Measurements from ENCODE around the gene NCBP2L.
A peak's percentile ranks its signal among the peaks of the same experiment; 100 is the strongest.

Gene NCBP2L

DNA sequence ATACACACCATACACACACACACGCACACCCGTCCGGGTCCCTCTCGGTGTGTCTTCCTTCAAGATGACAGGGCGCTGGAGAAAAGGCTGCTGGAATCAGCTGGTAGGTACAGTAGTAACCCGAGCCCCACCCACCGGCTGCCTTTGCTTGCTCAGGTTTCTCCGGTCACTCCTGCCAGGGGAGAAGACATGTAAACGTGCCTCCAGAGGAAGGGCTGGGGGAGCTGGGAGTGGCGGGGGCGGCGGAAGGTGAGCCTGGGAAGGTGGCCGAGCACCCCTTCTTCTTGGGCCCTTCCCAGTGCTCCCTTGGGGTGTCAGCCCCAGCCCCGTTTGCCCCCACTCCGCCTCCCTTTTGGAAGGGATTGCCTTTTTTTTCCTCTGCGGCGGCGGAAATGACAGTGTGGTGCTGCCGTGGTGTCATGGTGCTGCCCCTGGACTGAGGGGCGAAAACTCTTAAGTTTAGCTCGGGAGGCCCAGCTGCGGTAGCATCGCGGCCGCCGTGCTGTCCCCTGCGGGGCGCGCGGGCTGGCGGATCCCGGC is 48.2 kb downstream of the NCBP2L start, which contains the start of gene MID2:
MID2 (plus strand) TSS at position 169 of the 540 bp plus-strand sequence. CDS start 561 bp downstream, outside the sequence.
- peaks cover 59% of the 10 kb centered on the region for H3K4me1 Mint-ChIP-seq
- no peaks in the 10 kb centered on the region for H3K27me3 Mint-ChIP-seq
- H3K9me3 Mint-ChIP-seq: no peaks in the 10 kb centered on the region
- peak within 1 kb of the TSS; percentile 93 for H3K4me3 Mint-ChIP-seq
- no peaks in the 10 kb centered on the region for H3K36me3 Mint-ChIP-seq
- H3K27ac Mint-ChIP-seq: peak within 1 kb of the TSS; percentile 79

DNA sequence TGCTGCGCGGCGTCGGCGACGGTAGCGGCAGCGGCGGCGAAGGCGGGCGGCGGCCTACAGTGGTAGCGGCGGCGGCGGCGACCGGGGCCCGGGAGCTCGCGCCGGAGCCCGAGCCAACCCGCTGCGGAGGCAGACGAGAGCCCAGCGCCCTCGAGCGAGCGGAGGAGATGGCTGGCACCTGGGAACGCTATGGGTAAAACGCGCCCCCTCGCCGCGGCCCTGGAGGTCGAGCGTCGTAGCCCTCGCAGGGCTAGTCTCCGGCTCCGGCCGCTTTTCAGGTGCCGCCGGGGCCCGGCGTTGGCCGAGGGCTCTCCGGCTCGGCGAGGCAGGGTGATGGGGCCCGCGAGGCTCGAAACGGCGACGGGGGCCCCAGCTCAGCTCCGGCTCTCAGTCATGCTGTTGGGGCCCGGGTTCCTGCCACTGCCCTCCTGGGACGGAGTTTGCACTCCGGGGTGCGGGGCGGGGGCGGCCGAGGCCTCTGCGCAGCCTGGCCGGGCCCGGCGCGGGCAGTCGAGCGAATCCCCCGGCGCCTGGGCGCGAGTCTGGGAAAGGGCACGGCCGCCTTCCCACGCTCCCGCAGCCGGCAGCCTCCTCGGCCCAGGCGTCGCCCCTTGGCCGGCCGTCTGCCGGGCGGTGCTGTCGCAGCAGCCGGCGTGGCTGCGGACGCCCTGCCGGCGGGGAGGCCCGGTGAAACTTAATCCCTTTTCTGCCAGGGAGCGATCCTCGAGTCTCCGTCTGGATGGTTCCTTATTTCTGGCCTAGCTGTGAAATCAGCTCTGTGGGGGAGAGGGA is 48.9 kb downstream of the NCBP2L start:
- Mint-ChIP-seq H3K4me1 (peaks cover 61% of the 10 kb centered on the region), H3K27ac (peak overlapping the region; percentile 86), H3K27me3 (no peaks in the 10 kb centered on the region), H3K4me3 (peak overlapping the region; percentile 90), H3K9me3 (no peaks in the 10 kb centered on the region), H3K36me3 (peaks cover 2% of the 10 kb centered on the region)

DNA sequence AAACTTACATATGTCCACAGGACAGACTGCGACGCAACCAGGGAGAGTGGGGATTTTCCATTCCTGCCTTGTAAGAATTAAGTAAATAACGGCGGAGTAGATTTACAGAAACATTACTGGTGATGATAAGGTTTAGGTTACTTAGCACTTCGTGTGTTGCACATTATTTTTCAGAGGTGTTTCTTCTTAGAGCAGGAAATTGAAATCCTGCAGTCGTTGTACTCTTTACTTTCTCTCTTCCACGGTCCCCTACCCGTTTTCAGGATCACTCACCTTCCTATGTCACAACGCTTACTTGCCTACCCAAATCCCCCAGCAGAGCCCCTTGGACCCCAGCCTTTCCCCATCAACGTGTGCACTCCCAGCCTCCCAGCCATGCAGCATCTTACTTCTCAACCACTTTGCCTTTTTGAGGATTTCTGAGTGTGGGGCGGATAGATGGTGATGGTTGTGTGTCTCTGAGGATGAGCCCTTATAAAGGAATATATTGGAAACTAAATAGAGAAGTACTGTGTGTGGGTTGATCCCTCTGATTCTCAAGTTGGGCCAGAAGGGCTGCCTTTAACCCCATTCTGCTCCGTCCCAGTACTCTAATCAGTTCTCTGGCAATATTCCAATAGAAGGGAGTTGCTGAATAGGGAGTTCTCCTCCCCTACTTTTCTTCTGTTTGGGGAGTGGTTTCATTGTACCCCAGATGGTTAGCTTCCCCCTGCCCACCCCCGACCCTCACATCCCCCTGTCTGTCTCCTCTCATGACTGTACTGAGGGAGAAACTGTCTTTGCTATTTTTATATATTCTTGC is 49.7 kb downstream of the NCBP2L start:
- peaks cover 2% of the 10 kb centered on the region for H3K36me3 Mint-ChIP-seq
- H3K4me3 Mint-ChIP-seq: peak overlapping the region; percentile 90
- H3K27me3 Mint-ChIP-seq: no peaks in the 10 kb centered on the region
- no peaks in the 10 kb centered on the region for H3K9me3 Mint-ChIP-seq
- peak overlapping the region; percentile 86 for H3K27ac Mint-ChIP-seq
- peaks cover 63% of the 10 kb centered on the region for H3K4me1 Mint-ChIP-seq

DNA sequence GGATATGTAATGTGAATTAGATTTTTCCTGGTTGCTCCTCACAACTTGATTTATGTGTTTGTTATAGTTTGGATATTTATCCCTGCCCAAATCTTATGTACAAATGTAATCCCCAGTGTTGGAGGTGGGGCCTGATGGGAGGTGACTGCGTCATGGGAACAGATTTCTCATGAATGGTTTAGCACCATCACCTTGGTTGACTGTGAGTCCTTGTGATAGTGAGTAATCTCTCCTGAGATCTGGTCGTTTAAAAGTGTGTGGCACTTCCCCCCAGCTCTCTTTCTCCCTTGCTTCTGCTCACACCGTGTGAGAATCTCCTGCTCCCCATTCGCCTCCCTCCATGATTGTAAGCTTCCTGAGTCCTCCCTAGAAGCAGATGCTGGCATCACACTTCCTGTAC is 50.3 kb downstream of the NCBP2L start:
- Mint-ChIP-seq H3K4me3 (peak overlapping the region; percentile 90), H3K27ac (peak overlapping the region; percentile 85), H3K27me3 (no peaks in the 10 kb centered on the region), H3K9me3 (no peaks in the 10 kb centered on the region), H3K36me3 (peaks cover 2% of the 10 kb centered on the region), H3K4me1 (peaks cover 68% of the 10 kb centered on the region)

DNA sequence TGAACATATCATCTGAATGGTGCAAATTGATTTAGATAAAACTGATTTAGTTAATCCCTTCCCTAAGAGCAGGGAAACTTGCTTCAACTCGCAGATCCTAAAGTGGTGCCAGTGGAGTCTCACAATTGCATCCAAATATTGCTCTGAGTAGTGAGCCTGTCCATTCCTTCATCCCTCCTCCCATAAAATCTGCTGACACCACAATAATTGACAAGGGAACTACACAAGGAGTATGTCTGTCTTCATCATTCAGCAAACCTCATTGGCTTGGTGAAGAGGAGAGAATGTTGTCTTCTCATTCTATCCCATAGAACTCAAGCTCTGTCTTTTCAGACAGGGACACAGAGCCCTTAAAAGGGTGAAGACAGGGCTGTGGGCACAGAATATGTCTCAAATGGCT is 52.3 kb downstream of the NCBP2L start:
- H3K36me3 Mint-ChIP-seq: peaks cover 4% of the 10 kb centered on the region
- H3K27me3 Mint-ChIP-seq: no peaks in the 10 kb centered on the region
- H3K27ac Mint-ChIP-seq: no peak overlapping the region
- H3K4me1 Mint-ChIP-seq: peaks cover 62% of the 10 kb centered on the region
- no peaks in the 10 kb centered on the region for H3K9me3 Mint-ChIP-seq
- H3K4me3 Mint-ChIP-seq: no peak overlapping the region

DNA sequence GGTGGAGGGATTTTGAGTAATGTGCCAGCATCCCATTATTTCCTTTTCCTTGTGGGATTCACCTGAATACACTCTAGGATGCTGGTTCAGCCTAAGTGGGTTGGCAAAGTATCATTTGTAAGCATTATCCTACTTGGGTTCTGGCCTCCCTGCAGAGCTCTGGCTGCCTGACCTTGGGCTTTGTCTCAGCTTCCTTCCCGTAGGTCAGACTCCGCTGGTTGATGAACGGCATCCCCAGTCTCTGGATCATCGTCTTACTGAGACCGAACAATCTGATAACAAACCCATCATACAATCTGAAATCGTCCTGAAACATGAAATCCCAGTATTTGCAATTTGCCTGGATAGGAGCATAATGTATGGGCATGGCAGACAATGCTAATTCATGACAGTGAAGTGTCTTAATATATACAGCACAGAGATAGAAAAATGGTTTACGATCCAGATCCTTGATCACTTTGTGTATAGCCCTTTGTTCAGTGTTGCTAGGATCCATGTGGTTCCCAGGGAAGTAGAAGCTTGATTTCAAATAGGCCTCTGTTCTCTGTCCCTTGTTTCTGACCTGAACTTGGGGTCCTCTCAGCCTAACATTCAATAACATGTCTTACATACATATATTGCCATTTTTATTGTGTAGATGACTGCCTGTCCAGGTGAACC is 53.7 kb downstream of the NCBP2L start:
- Mint-ChIP-seq H3K4me1 (peaks cover 52% of the 10 kb centered on the region), H3K27ac (no peak overlapping the region), H3K27me3 (no peaks in the 10 kb centered on the region), H3K36me3 (peaks cover 4% of the 10 kb centered on the region), H3K9me3 (no peaks in the 10 kb centered on the region), H3K4me3 (no peak overlapping the region)

DNA sequence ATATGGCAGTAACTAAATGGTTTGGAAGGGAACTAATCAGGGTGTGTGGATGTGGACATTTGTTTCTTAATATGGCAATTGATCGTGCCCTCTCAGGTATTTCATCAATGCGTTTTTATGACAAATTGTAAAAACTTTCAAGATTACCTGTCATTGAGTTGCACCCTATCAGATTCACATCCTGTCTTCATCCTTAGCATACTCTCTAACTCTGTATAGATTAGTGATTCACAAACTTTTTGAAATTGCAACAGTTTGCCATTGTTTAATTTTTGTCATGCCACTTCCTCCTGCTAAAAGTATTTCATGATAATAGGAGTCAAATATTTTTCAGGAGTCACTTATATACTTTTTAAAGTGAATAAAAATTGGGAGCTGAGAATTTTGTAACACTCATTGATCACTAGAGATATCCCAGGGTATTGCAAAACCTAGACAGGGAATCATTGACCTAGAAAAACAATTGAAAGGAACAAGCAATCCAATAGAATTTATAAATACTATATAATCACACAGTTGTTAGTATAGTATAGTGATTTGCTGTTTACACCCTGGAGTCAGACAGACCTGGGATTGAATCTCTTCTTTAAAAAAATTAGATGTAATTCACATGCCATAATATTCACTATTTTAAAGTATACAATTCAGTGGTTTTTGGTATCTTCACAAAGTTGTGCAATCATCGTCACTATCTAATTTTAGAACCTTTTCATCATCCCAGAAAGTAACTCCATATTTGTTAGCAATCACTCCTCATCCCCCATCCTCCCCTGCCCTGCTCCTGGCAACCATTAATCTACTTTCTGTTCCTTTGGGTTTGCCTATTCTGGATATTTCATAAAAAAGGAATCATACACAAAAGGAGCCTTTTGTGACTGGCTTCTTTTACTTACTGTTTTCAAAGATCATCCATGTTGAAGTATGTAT is 57.0 kb downstream of the NCBP2L start:
- Mint-ChIP-seq H3K4me1 (peaks cover 43% of the 10 kb centered on the region), H3K27me3 (no peaks in the 10 kb centered on the region), H3K27ac (no peak overlapping the region), H3K4me3 (no peak overlapping the region), H3K9me3 (no peaks in the 10 kb centered on the region), H3K36me3 (peaks cover 4% of the 10 kb centered on the region)

DNA sequence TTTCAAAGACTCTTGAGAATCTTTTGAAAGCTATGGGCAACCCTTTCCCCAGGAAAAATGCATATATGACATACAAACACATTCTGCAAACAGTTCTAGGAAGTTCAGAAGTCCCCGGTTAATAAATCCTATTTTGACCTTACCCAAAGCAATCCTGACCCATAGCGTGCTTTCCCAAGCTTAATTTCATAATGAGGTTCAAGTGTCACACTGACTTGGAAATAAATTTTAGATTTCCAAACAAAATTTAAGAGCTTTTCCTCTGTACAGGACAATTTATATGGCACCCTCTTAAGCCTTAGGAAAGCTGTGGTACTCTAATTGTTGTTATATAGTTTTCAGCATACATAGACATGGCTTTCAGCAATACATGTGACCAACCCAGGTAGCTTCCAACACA is 59.4 kb downstream of the NCBP2L start:
- Mint-ChIP-seq H3K27me3 (no peaks in the 10 kb centered on the region), H3K36me3 (peaks cover 6% of the 10 kb centered on the region), H3K27ac (no peak overlapping the region), H3K4me1 (peaks cover 42% of the 10 kb centered on the region), H3K9me3 (no peaks in the 10 kb centered on the region), H3K4me3 (no peak overlapping the region)

DNA sequence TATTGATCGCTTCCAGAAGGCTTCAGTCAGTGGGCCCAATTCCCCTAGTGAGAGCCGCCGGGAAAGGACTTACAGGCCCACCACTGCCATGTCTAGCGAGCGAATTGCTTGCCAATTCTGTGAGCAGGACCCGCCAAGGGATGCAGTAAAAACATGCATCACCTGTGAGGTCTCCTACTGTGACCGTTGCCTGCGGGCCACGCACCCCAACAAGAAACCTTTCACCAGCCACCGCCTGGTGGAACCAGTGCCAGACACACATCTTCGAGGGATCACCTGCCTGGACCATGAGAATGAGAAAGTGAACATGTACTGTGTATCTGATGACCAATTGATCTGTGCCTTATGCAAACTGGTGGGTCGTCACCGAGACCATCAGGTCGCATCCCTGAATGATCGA is 63.4 kb downstream of the NCBP2L start:
- Mint-ChIP-seq H3K9me3 (no peaks in the 10 kb centered on the region), H3K4me1 (peaks cover 42% of the 10 kb centered on the region), H3K27me3 (no peaks in the 10 kb centered on the region), H3K4me3 (no peak overlapping the region), H3K36me3 (peaks cover 8% of the 10 kb centered on the region), H3K27ac (no peak overlapping the region)

DNA sequence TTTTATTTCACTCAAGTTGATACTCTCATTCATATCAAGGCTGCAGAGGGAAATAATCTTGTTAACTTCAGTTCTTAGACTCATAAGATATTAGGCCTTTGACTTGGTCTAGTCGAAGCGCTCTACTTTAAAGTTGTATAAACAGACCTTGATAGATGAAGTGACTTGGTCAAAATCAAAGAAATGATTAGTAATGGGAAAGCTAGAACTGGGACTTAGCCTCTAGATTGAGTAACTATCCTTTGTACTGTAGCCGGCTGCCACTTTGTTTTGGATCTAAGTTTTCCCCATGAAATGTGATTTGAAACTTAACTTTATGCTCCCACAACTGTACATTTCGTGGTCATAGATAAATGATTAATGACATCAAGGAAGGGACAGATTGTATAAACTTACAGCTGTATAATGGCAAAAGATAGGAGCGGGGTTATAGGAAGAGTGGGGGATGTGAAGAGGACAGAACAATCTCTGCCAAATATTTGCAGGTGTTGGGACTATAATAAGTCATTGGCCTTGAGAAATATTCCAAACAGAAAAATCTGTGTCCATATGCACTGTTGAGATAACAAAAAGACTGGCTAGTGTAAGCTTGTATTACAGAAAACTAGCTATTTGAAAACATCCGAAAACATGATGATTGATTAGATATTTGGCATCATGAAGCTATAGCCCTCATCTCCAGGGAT is 65.3 kb downstream of the NCBP2L start:
- H3K27me3 Mint-ChIP-seq: no peaks in the 10 kb centered on the region
- no peak overlapping the region for H3K4me3 Mint-ChIP-seq
- no peaks in the 10 kb centered on the region for H3K9me3 Mint-ChIP-seq
- peaks cover 8% of the 10 kb centered on the region for H3K36me3 Mint-ChIP-seq
- peaks cover 32% of the 10 kb centered on the region for H3K4me1 Mint-ChIP-seq
- no peak overlapping the region for H3K27ac Mint-ChIP-seq
